Activated CD8-positive, alpha-beta T cell treated with anti-CD3 and anti-CD28 coated beads for 36 hours (primary cell): ENCODE measurements around the gene MPZL2. TPM values are rescaled to one million over a fixed set of nuclear protein-coding genes. Genes with fewer than 3 reads are reported as not detected.
A peak's percentile ranks its signal among the peaks of the same experiment; 100 is the strongest.

Source experiments
- ATAC-seq: fragments of 200-7000 bp; cut with Tn5 transposase; one replicate; pipeline ENCODE4 v1.10.0; 2021; ENCODE audit warnings: mild to moderate bottlenecking, moderate library complexity
- CTCF ChIA-PET: fragments of 350-600 bp; sonication (Branson Sonifier 250); formaldehyde crosslinking; loops from one replicate; lab custom pipeline; 2021; ENCODE audit warnings: antibody characterized with exemption; lab: Charles Lee
- POLR2A ChIA-PET: fragments of 350-600 bp; sonication (Branson Sonifier 250); formaldehyde crosslinking; loops from one replicate; lab custom pipeline; 2021; ENCODE audit warnings: antibody characterized with exemption; lab: Charles Lee
- DNase-seq: peaks from one replicate; pipeline ENCODE4 v3.0.0-alpha.2; 2020
- H3K27ac Mint-ChIP-seq: one replicate; pipeline ENCODE4 v1.8.0; 2021; ENCODE audit warnings: mild to moderate bottlenecking, mixed read lengths
- H3K27me3 Mint-ChIP-seq: one replicate; pipeline ENCODE4 v1.8.0; 2021; ENCODE audit warnings: mixed read lengths
- H3K36me3 Mint-ChIP-seq: one replicate; pipeline ENCODE4 v1.8.0; 2021; ENCODE audit warnings: low read depth, mixed read lengths
- H3K4me1 Mint-ChIP-seq: one replicate; pipeline ENCODE4 v1.8.0; 2021; ENCODE audit warnings: low read depth, mixed read lengths
- H3K4me3 Mint-ChIP-seq: one replicate; pipeline ENCODE4 v1.8.0; 2021; ENCODE audit warnings: mild to moderate bottlenecking, moderate library complexity, mixed read lengths
- H3K9me3 Mint-ChIP-seq: one replicate; pipeline ENCODE4 v1.8.0; 2021; ENCODE audit warnings: mixed read lengths
- intact Hi-C: fragments of 100-400 bp; cut with micrococcal nuclease; formaldehyde crosslinking; loops from one replicate; pipeline ENCODE4 v1.10.0; 2022
- total RNA-seq, 2 experiments: library from RNA; stranded (reverse); gene quantifications; one replicate each; pipeline ENCODE4 v1.2.3, GENCODE V29; 2021
- TF ChIP-seq, protein P1 (sequence below): fragments of 200-600 bp; IDR thresholded peaks from one replicate; pipeline ENCODE4 v1.8.0; 2022; ENCODE audit warnings: antibody characterized with exemption, mild to moderate bottlenecking

Gene MPZL2
- total RNA-seq, 2 experiments from 2014 or later = 26.2 to 31.0 TPM

- Mint-ChIP-seq H3K4me1 (peaks cover 46% of the 10 kb centered on the region), H3K27ac (peak overlapping the region; percentile 14), H3K4me3 (no peak overlapping the region), H3K36me3 (no peaks in the 10 kb centered on the region), H3K27me3 (no peaks in the 10 kb centered on the region), H3K9me3 (no peaks in the 10 kb centered on the region)
- TF ChIP-seq, protein P1, sequence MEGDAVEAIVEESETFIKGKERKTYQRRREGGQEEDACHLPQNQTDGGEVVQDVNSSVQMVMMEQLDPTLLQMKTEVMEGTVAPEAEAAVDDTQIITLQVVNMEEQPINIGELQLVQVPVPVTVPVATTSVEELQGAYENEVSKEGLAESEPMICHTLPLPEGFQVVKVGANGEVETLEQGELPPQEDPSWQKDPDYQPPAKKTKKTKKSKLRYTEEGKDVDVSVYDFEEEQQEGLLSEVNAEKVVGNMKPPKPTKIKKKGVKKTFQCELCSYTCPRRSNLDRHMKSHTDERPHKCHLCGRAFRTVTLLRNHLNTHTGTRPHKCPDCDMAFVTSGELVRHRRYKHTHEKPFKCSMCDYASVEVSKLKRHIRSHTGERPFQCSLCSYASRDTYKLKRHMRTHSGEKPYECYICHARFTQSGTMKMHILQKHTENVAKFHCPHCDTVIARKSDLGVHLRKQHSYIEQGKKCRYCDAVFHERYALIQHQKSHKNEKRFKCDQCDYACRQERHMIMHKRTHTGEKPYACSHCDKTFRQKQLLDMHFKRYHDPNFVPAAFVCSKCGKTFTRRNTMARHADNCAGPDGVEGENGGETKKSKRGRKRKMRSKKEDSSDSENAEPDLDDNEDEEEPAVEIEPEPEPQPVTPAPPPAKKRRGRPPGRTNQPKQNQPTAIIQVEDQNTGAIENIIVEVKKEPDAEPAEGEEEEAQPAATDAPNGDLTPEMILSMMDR = no peak
- ChIA-PET POLR2A (interaction anchor here (1.0 to 2.1 kb wide), 7 partner anchors 9 to 69 kb away, joined by 3 to 4 read pairs (median 3); partner anchors contain the start of gene MPZL2), CTCF (interaction anchor here (1.2 to 3.4 kb wide), 11 partner anchors 9 to 212 kb away, joined by 3 to 13 read pairs (median 6); partner anchors contain the start of genes MPZL2 and MPZL3)
- ATAC-seq (no peak), DNase-seq (no peak)
- intact Hi-C loops = no loop called here
Observed at GRCh38 chr11:118276422-118276821, 12.3 kb upstream of the MPZL2 start.

DNA sequence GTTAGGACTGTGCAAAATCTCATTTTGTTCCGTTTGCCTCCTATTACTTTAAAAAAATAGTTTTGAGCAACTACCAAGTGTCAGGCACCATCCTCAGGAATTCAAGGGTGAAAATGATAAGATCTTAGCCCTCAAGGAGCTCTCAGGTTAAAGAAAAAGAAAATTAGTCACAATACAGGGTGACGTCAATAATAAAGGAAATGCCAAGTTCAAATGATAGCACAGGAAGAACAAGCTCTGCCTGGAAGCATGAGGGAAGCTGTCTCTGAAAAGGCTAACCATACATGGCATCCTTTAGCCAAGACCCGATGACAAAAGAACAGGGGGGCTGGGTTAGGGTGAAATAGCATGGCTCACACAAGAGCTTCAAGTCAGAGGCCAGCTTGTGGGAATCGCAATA, 11.1 kb upstream of the MPZL2 start:
- DNase-seq (no peak), ATAC-seq (peak; percentile 63)
- no peaks in the 10 kb centered on the region for H3K9me3 Mint-ChIP-seq
- POLR2A ChIA-PET = interaction anchor here (0.7 to 2.1 kb wide), 6 partner anchors 10 to 81 kb away, joined by 3 to 4 read pairs (median 3); partner anchors contain the start of gene MPZL2
- H3K36me3 Mint-ChIP-seq = no peaks in the 10 kb centered on the region
- H3K27ac Mint-ChIP-seq = peak overlapping the region; percentile 43
- no peaks in the 10 kb centered on the region for H3K27me3 Mint-ChIP-seq
- TF ChIP-seq, protein P1 = no peak
- no peak overlapping the region for H3K4me3 Mint-ChIP-seq
- intact Hi-C loops = no loop called here
- CTCF ChIA-PET = interaction anchor here (0.8 to 3.4 kb wide), 10 partner anchors 14 to 161 kb away, joined by 3 to 13 read pairs (median 4); no protein-coding TSS in a partner anchor
- H3K4me1 Mint-ChIP-seq = peaks cover 40% of the 10 kb centered on the region

DNA sequence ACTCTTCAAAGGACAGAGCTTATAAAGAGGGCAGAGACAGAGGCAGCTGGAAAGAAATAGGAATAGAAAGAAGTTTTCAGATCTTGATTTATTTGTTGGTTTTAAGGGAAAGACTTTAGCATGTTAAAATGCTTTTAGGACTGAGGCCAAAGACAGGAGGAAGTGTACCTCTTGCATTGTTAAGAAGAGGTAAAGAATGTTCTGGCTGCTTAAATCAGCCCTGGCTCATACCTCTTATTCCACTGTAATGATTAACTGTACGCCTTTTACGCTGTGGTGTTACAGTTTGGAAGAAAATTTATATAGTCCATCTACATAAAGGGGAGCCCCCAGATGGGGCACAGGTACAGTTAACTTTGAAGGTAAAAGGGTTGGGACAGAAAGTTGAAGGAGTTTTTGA, 10.1 kb upstream of the MPZL2 start:
- H3K4me3 Mint-ChIP-seq = no peak overlapping the region
- no peaks in the 10 kb centered on the region for H3K36me3 Mint-ChIP-seq
- no peaks in the 10 kb centered on the region for H3K9me3 Mint-ChIP-seq
- ATAC-seq = no peak
- TF ChIP-seq, protein P1 = no peak
- peaks cover 38% of the 10 kb centered on the region for H3K4me1 Mint-ChIP-seq
- POLR2A ChIA-PET = no interaction called here
- CTCF ChIA-PET = interaction anchor here (1.0 to 1.8 kb wide), 4 partner anchors 13 to 26 kb away, joined by 3 to 5 read pairs (median 3); no protein-coding TSS in a partner anchor
- no peak for DNase-seq
- H3K27ac Mint-ChIP-seq = no peak overlapping the region
- intact Hi-C loops = no loop called here
- H3K27me3 Mint-ChIP-seq = no peaks in the 10 kb centered on the region

GRCh38 chr11:118272001-118272400, 7.9 kb upstream of the MPZL2 start:
- Mint-ChIP-seq H3K27ac (no peak overlapping the region), H3K27me3 (no peaks in the 10 kb centered on the region), H3K36me3 (no peaks in the 10 kb centered on the region), H3K4me1 (peaks cover 30% of the 10 kb centered on the region), H3K4me3 (no peak overlapping the region), H3K9me3 (no peaks in the 10 kb centered on the region)
- ATAC-seq = no peak
- CTCF ChIA-PET = interaction anchor here (1.2 kb wide), 1 partner anchor 13 kb away, joined by 3 read pairs; no protein-coding TSS in a partner anchor
- TF ChIP-seq, protein P1 = no peak
- intact Hi-C loops = no loop called here
- POLR2A ChIA-PET = interaction anchor here (1.2 kb wide), 1 partner anchor 66 kb away, joined by 3 read pairs; no protein-coding TSS in a partner anchor
- DNase-seq = no peak

- Mint-ChIP-seq H3K4me1 (peaks cover 26% of the 10 kb centered on the region), H3K27me3 (no peaks in the 10 kb centered on the region), H3K36me3 (peaks cover 7% of the 10 kb centered on the region), H3K4me3 (no peak overlapping the region), H3K27ac (no peak overlapping the region), H3K9me3 (no peaks in the 10 kb centered on the region)
- DNase-seq (no peak), ATAC-seq (no peak)
- CTCF ChIA-PET = interaction anchor here (0.7 to 1.9 kb wide), 6 partner anchors 8 to 69 kb away, joined by 3 to 7 read pairs (median 4); no protein-coding TSS in a partner anchor
- POLR2A ChIA-PET = interaction anchor here (0.6 to 1.8 kb wide), 3 partner anchors 11 to 51 kb away, joined by 4 to 5 read pairs (median 5); no protein-coding TSS in a partner anchor
- intact Hi-C loops = no loop called here
- TF ChIP-seq, protein P1 = no peak
Observed at GRCh38 chr11:118267486-118267885, 3.4 kb upstream of the MPZL2 start.
